ENCODE data around the gene SARS2. TPM values are rescaled to one million over a fixed set of nuclear protein-coding genes. Genes with fewer than 3 reads are reported as not detected.

The SARS2 gene
- total RNA-seq, 1 experiment from 2014 or later = 57.4 TPM

GRCh38 chr19:38919837-38920601 lies 10.5 kb downstream of the SARS2 start:
- Histone ChIP-seq H4K8ac (replicated peaks; ENCODE audit: insufficient read length, low read depth, low read length) (no peak overlapping the region), H3K14ac (ENCODE audit: insufficient read depth, low read length) (no peak overlapping the region), H3K27me3 (ENCODE audit: insufficient read depth, low read length) (no peaks in the 10 kb centered on the region), H3K4me2 (ENCODE audit: insufficient read depth, insufficient read length, low read length) (no peak overlapping the region), H2BK15ac (ENCODE audit: low read depth, low read length) (no peak overlapping the region), H2BK5ac (ENCODE audit: insufficient read length, low read length) (no peak overlapping the region), H3K27ac (ENCODE audit: insufficient read length, low read depth, low read length) (no peak overlapping the region), H4K91ac (ENCODE audit: insufficient read length, low read depth, low read length) (no peak overlapping the region), H3K9me3 (ENCODE audit: control insufficient read depth, low read depth, low read length) (no peaks in the 10 kb centered on the region), H3K4me1 (ENCODE audit: insufficient read depth, low read length) (no peaks in the 10 kb centered on the region), H2BK20ac (ENCODE audit: low read depth, low read length, poor library complexity, severe bottlenecking) (no peak overlapping the region), H3T11ph (ENCODE audit: low read length) (no peak overlapping the region), H3K9ac (ENCODE audit: extremely low read depth, insufficient read length, low read length) (no peak overlapping the region), H3K23ac (ENCODE audit: insufficient read length, low read depth, low read length) (no peak overlapping the region), H3K18ac (ENCODE audit: insufficient read length, low read depth, low read length) (no peak overlapping the region), H3K79me2 (ENCODE audit: insufficient read depth, low read length) (no peaks in the 10 kb centered on the region), H3K4ac (ENCODE audit: low read depth, low read length) (no peak overlapping the region), H2AK5ac (ENCODE audit: insufficient read length, low read length) (no peak overlapping the region), H3K56ac (ENCODE audit: insufficient read length, low read depth, low read length) (no peak overlapping the region), H3K79me1 (ENCODE audit: insufficient read depth, low read depth, low read length, poor library complexity, severe bottlenecking) (no peaks in the 10 kb centered on the region), H2BK12ac (ENCODE audit: insufficient read length, low read depth, low read length) (no peak overlapping the region), H3K23me2 (ENCODE audit: insufficient read length, low read depth, low read length, poor library complexity, severe bottlenecking) (no peaks in the 10 kb centered on the region), H4K5ac (ENCODE audit: insufficient read length, low read depth, low read length) (no peak overlapping the region), H2AFZ (ENCODE audit: low read length) (no peak overlapping the region), H2BK120ac (ENCODE audit: low read depth, low read length, poor library complexity, severe bottlenecking) (no peak overlapping the region), H4K20me1 (ENCODE audit: control insufficient read depth, insufficient read depth, insufficient read length) (no peaks in the 10 kb centered on the region)
- Mint-ChIP-seq H3K27me3 (ENCODE audit: low read depth) (no peaks in the 10 kb centered on the region), H3K4me3 (no peak overlapping the region), H3K9me3 (no peaks in the 10 kb centered on the region), H3K4me1 (no peaks in the 10 kb centered on the region), H3K36me3 (ENCODE audit: insufficient read depth in 1 of 3, low read depth in 3 of 3) (peaks cover 19 to 33% (median 28%) of the 10 kb centered on the region in 3 experiments; a peak in 6 of 7 replicates), H3K27ac (no peak overlapping the region)
- no peak for TF ChIP-seq CTCF (conservative IDR thresholded peaks at IDR 0.05)
- no peak for DNase-seq
- WGBS (ENCODE audit: extremely low coverage, insufficient read length, low lambda C conversion rate) = no CpG with 5 or more reads among the region's 21 CpGs
